GM13976 (cell line): ENCODE data around the gene ZNF837.

Experiments used
- DNase-seq: peaks from one replicate; pipeline ENCODE4 v3.0.0; 2012; ENCODE audit warnings: low spot score
- in situ Hi-C: fragments of 300-500 bp; cut with MboI; formaldehyde crosslinking; loops from one replicate; pipeline ENCODE4 v1.12.0; 2022; ENCODE audit warnings: low sequenced_read_pairs, mixed read lengths, inconsistent platforms; ENCODE audit not compliant: unreplicated experiment
- TF ChIP-seq, protein P1 (sequence below): IDR thresholded peaks from 2 replicates; pipeline ENCODE4 v1.5.1; 2012; ENCODE audit warnings: borderline replicate concordance, mild to moderate bottlenecking; ENCODE audit not compliant: insufficient read depth; ENCODE audit errors: extremely low read depth, missing control alignments, control extremely low read depth

Gene ZNF837

DNA sequence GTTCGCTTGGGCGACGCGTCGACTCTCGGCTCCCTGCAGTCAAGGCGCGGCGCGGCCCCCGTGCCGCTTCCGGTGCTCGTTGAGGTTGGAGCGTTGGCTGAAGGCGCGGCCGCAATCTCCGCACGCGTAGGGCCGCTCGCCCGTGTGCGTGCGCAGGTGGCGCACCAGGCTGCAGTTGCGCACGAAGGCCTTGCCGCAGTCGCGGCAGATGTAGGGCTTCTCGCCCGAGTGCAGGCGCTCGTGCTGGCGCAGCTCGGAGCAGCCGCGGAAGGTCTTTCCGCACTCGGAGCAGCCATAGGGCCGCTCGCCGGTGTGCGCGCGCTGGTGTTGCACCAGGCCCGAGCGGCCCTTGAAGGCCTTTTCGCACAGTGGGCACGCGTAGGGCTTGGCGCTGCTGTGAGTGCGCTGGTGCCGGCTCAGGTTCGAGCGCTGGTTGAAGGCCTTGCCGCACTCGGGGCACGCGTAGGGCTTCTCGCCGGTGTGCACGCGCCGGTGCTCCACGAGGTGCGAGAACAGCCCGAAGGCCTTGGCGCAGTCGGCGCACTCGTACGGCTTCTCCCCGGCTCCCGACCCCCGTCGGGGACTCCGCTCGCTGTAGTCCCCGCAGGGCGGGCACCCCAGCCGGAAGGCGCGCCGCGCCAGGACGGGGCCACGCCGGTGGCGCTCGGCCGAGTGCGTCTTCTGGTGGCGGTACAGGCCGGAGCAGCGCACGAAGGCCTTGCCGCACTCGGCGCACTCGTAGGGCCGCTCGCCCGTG lies 13.0 kb downstream of the ZNF837 start:
- no peak for DNase-seq
- TF ChIP-seq, protein P1, sequence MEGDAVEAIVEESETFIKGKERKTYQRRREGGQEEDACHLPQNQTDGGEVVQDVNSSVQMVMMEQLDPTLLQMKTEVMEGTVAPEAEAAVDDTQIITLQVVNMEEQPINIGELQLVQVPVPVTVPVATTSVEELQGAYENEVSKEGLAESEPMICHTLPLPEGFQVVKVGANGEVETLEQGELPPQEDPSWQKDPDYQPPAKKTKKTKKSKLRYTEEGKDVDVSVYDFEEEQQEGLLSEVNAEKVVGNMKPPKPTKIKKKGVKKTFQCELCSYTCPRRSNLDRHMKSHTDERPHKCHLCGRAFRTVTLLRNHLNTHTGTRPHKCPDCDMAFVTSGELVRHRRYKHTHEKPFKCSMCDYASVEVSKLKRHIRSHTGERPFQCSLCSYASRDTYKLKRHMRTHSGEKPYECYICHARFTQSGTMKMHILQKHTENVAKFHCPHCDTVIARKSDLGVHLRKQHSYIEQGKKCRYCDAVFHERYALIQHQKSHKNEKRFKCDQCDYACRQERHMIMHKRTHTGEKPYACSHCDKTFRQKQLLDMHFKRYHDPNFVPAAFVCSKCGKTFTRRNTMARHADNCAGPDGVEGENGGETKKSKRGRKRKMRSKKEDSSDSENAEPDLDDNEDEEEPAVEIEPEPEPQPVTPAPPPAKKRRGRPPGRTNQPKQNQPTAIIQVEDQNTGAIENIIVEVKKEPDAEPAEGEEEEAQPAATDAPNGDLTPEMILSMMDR, result no peak
- in situ Hi-C loops, result no loop called here

DNA sequence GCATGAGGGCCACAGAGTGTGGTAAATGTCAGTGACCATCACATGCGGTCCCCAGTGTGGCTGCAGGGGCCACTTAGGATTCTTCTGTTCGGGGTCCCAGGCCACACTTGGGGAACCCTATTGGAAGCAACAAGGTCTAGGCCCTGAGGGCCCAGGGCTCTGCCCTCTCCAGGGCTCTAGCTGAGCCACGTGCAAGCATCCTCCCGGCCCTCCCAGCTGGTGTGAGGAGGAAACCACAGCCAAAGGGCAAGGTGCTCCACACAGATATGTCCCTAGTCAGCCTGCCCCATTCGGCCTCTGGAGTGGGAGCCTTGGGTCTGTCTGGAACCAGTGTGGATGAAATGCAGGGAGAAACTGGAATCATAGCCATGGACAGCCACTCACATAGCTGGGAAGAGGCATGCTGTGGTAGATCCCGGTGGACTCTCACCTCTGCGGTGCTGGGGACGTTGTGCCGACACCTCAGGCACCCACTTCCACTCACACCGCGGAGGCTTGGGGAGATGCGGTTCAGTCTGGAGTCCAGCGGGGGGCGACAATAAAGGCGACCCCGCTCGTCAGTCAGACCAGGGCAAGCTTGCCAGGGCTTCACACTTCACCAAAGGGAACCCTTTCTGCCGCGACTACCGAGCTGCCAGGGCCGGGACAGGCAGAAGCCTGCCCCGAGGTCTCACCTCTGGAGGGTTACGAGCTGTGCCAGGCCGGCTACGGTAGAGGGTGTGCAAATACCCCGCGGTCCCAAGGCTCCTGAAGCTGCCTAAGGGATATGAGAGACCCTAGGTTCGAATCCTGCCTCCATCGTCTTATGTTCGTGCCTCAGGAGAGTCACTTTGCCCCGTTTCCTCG lies 14.0 kb downstream of the ZNF837 start:
- TF ChIP-seq, protein P1, result no peak
- in situ Hi-C loops, result no loop called here

DNA sequence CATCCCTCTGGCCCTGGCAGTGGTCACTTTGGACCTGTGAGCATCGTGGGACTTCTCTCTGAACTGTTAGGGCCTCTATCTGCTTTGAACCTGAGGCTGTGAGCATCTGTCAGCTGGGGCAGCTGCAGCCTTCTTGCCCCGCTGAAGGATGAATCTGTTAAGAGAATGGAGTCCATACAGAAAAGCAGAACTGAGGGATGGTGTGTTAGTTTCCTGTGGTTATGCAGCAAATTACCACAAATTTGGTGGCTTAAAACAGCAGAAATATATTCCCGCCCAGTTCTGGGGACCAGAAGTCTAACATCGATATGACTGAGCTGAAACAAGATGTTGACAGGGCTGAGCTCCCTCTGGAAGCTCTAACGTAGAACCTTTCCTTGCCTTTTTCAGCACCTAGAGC lies 16.7 kb downstream of the ZNF837 start:
- TF ChIP-seq, protein P1, result no peak
- in situ Hi-C loops, result no loop called here
- DNase-seq, result no peak

More for the DNA sequence above, 14.0 kb downstream of the ZNF837 start:
- no peak for DNase-seq

DNA sequence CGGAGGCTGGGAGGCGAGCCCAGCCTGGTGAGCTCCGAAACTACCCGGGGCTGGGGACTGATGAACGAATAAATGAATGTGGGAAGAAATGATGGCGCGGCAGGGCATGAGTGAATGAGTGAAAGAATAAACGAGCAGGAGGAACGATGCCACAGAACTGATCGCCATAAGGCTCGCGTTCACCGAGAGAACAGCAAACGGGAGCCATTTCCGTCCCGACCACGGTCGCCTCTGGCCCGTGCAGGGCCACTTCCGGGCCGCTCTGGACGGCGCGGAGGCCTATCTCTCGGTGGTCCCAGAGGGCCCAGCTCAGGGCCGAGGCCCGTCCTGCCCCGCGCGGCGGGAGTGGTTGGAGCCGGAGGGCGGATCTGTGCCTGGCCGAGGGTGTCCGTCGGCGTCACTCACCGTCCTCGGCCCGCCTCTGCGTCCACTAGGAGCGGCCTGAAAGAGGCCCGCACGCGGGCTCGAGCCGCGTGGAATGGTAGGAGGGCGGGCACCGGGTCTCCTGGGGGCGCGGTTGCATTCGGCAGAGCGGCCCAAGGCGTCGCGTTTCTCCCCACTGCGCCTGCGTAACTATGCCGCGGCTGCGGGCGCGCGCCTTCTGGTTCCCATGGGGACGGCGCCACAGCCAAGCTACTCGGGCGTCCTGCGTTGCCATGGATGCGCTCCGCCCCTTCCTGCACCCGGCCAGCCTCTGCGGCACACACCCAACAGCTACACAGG lies 18.4 kb downstream of the ZNF837 start, which contains the start of gene ZNF497:
ZNF497 (minus strand) TSS at position 480 of the 723 bp plus-strand sequence. CDS start 5,116 bp downstream, outside the sequence.
- in situ Hi-C loops, result no loop called here
- peak; percentile 100 for DNase-seq

DNA sequence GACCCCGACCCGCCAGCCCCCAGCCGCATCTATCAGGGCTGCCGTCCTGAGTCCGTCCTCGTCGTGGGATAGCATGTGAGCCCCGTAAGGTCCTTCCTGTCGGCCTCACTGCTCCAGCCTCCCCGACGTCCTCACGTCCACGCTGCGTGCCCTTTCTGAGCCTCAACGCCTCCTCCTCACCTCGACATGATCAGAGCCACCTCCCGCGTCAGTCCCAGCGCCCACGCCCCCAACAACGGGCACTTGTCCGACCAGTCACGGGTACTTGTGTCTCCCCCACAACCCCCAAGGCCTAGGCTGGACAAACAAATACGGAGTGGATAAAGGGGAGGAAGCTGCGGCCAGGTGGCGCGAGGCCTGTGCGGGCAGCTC lies 18.9 kb downstream of the ZNF837 start:
- in situ Hi-C loops, result no loop called here
- DNase-seq, result peak; percentile 77
- TF ChIP-seq, protein P1, result no peak

More for the DNA sequence above, 18.4 kb downstream of the ZNF837 start, which contains the start of gene ZNF497:
- TF ChIP-seq, protein P1, result no peak
